ENCODE data around the gene PRSS8.

DNA sequence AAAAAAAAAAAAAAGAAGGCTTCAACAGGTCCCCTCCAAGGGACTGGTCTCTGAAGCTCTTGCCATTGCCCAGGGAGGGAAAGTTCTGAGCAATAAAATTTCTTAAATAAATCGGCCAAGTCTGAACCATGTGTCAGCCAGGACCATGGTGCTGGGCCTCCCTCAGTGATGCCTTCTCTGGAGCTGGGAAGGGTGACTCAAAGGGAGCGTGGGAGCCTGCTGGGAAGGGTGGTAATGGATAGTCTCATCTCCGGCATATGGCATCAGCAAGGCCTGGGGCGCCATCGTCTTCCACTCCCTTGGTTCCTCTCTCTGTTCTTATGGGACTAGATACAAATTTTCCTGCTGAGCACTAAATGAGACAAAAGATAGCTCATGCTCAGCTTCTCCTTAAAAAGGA is 43.2 kb downstream of the PRSS8 start:
- TF ChIP-seq, protein P1, sequence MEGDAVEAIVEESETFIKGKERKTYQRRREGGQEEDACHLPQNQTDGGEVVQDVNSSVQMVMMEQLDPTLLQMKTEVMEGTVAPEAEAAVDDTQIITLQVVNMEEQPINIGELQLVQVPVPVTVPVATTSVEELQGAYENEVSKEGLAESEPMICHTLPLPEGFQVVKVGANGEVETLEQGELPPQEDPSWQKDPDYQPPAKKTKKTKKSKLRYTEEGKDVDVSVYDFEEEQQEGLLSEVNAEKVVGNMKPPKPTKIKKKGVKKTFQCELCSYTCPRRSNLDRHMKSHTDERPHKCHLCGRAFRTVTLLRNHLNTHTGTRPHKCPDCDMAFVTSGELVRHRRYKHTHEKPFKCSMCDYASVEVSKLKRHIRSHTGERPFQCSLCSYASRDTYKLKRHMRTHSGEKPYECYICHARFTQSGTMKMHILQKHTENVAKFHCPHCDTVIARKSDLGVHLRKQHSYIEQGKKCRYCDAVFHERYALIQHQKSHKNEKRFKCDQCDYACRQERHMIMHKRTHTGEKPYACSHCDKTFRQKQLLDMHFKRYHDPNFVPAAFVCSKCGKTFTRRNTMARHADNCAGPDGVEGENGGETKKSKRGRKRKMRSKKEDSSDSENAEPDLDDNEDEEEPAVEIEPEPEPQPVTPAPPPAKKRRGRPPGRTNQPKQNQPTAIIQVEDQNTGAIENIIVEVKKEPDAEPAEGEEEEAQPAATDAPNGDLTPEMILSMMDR (conservative IDR thresholded peaks at IDR 0.05): no peak
- TF ChIP-seq EZH2 (IDR thresholded peaks at IDR 0.05; ENCODE audit: low read depth): no peak
